K562 (cell line): Measurements from ENCODE around the gene YJEFN3. TPM values are rescaled to one million over a fixed set of nuclear protein-coding genes. Genes with fewer than 3 reads are reported as not detected.
A peak's percentile ranks its signal among the peaks of the same experiment; 100 is the strongest.

Experiments used
- BACH1 ChIP-seq: fragments of 200-800 bp; sonication (Bioruptor generic); IDR thresholded peaks from 2 replicates; pipeline ENCODE4 v1.6.1; 2016; ENCODE audit warnings: missing genetic modification characterization, missing compliant biosample characterization
- CHD4 ChIP-seq: fragments of 200-600 bp; sonication (generic); IDR thresholded peaks from 3 replicates; pipeline ENCODE4 v1.6.1; 2012; ENCODE audit warnings: low read depth, mild to moderate bottlenecking, mixed read lengths, low read length, inconsistent platforms; ENCODE audit not compliant: insufficient read depth, insufficient replicate concordance, poor library complexity, severe bottlenecking
- ETV6 ChIP-seq, 3 experiments: fragments of 150-350 bp in 1 of 3; sonication (generic) in 1 of 3; formaldehyde crosslinking in 1 of 3; IDR thresholded peaks; 2 replicates each; pipeline versions ENCODE4 v1.6.1 to v1.8.0; 2014 to 2022; ENCODE audit warnings: borderline replicate concordance in 2 of 3, low read depth in 2 of 3, antibody characterized with exemption in 1 of 3, low read length in 1 of 3, mild to moderate bottlenecking in 1 of 3, missing genetic modification reagents in 1 of 3
- MYC ChIP-seq, 2 experiments: fragments of 250-450 bp in 1 of 2; sonication (Bioruptor Pico) in 1 of 2; IDR thresholded peaks; 2 replicates each; pipeline versions ENCODE4 v1.5.1 to v1.6.1; 2012 to 2021; ENCODE audit warnings: low read depth in 2 of 2, borderline replicate concordance in 1 of 2, improper control_type of control experiment in 1 of 2, low read length in 1 of 2, mild to moderate bottlenecking in 1 of 2, moderate library complexity in 1 of 2
- NCOR1 ChIP-seq: fragments of 450-650 bp; IDR thresholded peaks from 2 replicates; pipeline ENCODE4 v1.6.1; 2016; ENCODE audit warnings: mild to moderate bottlenecking, moderate library complexity
- NR2F6 ChIP-seq: fragments of 450-650 bp; formaldehyde crosslinking; IDR thresholded peaks from 2 replicates; pipeline ENCODE4 v1.4.0; 2020; ENCODE audit warnings: mild to moderate bottlenecking
- RCOR1 ChIP-seq, 2 experiments: IDR thresholded peaks; 2 replicates each; pipeline ENCODE4 v1.6.1; 2012; ENCODE audit warnings: low read depth in 2 of 2, low read length in 2 of 2, borderline replicate concordance in 1 of 2, improper control_type of control experiment in 1 of 2
- SRSF3 ChIP-seq: fragments of 200-400 bp; formaldehyde crosslinking; IDR thresholded peaks from 2 replicates; pipeline ENCODE4 v1.6.1; 2016; ENCODE audit warnings: mild to moderate bottlenecking, low read length, moderate library complexity; ENCODE audit not compliant: insufficient read depth
- ZFX ChIP-seq: sonication (generic); formaldehyde crosslinking; IDR thresholded peaks from 2 replicates; pipeline ENCODE4 v1.8.0; 2022; ENCODE audit warnings: mild to moderate bottlenecking, missing genetic modification reagents, moderate library complexity
- polyA plus RNA-seq, 8 experiments: library from polyadenylated mRNA; depleted of rRNA in 4 of 8; stranded (reverse) in 5 of 8; unstranded in 3 of 8; fragments of >200 nt; fragmentation: Nextera tagmentation in 2 of 8; fragmentation: Illumina TruSeq in 1 of 8; extraction: Ambion mirVana in 2 of 8; extraction: Trizol in 1 of 8; gene quantifications; 2 replicates each; pipeline versions ENCODE4 v1.2.1 to v1.2.3, GENCODE V29; 2011 to 2014; ENCODE audit warnings: inconsistent platforms in 1 of 8, missing spikeins in 1 of 8
- total RNA-seq, 7 experiments: library from RNA; depleted of rRNA in 6 of 7; stranded (reverse); fragments of >200 nt in 6 of 7; fragmentation: Illumina TruSeq in 2 of 7; extraction: Trizol in 2 of 7; gene quantifications; 2 replicates each; pipeline versions ENCODE4 v1.2.1 to v1.2.3, GENCODE V29; 2011 to 2021; ENCODE audit warnings: low replicate concordance in 1 of 7
- TF ChIP-seq, protein P1 (sequence below): fragments of 450-650 bp; IDR thresholded peaks from 2 replicates; pipeline ENCODE4 v1.6.1; 2014; ENCODE audit warnings: low read depth, mild to moderate bottlenecking, moderate library complexity, borderline replicate concordance

Gene YJEFN3
- total and polyA plus RNA-seq, 9 of the 15 experiments (the other 6 are each of a cell fraction or from before 2014, with no cell fraction given) = 0.04 to 5.8 (median 1.3) TPM; not detected in 1

DNA sequence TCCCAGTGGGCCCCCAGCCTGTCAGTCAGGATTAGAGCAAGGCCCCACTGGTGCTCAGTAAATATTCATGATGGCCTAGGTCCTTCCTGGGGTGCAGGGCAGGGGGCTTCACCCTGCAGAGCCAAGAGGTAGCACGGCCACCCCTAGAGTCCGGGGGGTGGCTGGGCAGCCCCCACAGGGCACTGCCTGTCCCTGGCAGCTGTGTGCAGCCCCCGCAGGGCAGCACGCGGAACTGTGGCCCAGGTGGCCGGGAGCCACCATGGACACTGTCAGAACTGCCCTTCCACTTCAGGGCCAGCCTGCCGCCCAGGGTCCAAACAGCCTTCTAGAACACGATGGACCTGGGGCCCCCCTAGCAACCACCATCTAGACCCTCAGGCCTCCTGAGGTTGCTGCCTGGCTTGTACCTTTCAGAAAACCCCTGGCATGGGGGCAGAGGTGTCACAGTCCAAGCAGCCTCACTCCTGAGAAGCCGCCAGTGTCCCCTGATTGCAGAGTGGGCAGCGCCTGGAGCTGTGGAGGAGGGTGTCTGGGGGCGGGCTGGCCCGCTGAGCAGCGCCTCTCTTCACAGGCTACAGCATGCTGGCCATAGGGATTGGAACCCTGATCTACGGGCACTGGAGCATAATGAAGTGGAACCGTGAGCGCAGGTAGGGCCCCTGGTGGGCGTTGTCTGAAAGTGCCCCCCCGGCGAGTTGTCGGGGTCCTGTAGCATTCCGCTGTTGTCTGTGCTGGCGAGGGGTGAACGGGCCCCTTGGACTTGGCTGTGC, 2.9 kb upstream of the YJEFN3 start (continued):
- TF ChIP-seq CHD4 (no peak), BACH1 (no peak), SRSF3 (no peak), NR2F6 (CRISPR knock-in tag) (no peak), NCOR1 (no peak), RCOR1 (IDR thresholded peaks at IDR 0.05; ENCODE audit: borderline replicate concordance in 1 of 2, low read depth in 2 of 2, low read length in 2 of 2) (no peak), ZFX (CRISPR knock-in tag) (0 out of 2 replicates have a peak, but pooled peaks have one; percentile 17), MYC (IDR thresholded peaks at IDR 0.05; ENCODE audit: low read depth, low read length) (no peak), MYC (CRISPR knock-in tag; IDR thresholded peaks at IDR 0.05; ENCODE audit: borderline replicate concordance, low read depth) (no peak), ETV6 (IDR thresholded peaks at IDR 0.05; ENCODE audit: borderline replicate concordance in 1 of 2, low read depth in 2 of 2, low read length in 1 of 2) (no peak), ETV6 (CRISPR knock-in tag; IDR thresholded peaks at IDR 0.05; ENCODE audit: borderline replicate concordance) (no peak)
- TF ChIP-seq, protein P1, sequence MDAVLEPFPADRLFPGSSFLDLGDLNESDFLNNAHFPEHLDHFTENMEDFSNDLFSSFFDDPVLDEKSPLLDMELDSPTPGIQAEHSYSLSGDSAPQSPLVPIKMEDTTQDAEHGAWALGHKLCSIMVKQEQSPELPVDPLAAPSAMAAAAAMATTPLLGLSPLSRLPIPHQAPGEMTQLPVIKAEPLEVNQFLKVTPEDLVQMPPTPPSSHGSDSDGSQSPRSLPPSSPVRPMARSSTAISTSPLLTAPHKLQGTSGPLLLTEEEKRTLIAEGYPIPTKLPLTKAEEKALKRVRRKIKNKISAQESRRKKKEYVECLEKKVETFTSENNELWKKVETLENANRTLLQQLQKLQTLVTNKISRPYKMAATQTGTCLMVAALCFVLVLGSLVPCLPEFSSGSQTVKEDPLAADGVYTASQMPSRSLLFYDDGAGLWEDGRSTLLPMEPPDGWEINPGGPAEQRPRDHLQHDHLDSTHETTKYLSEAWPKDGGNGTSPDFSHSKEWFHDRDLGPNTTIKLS = no peak
- TF ChIP-seq, all 486 proteins: peak for 7
